ENCODE results near the gene AHDC1. TPM values are rescaled to one million over a fixed set of nuclear protein-coding genes. Genes with fewer than 3 reads are reported as not detected.

AHDC1 gene
- total and polyA plus RNA-seq, 10 of the 15 experiments (the other 5 are each of a cell fraction or from before 2014, with no cell fraction given): 0.21 to 13.0 (median 1.4) TPM

- Histone ChIP-seq H3K9me3 (replicated peaks; ENCODE audit: control insufficient read depth, insufficient read depth, low read length) (no peaks in the 10 kb centered on the region), H2AFZ (ENCODE audit: control insufficient read depth, low read depth, low read length) (no peak overlapping the region), H3K79me2 (ENCODE audit: control insufficient read depth, insufficient read depth, low read length) (no peaks in the 10 kb centered on the region; the same call in 1 of the 2 replicates), H3K27ac (ENCODE audit: control insufficient read depth, insufficient read depth) (no peak overlapping the region), H3K4me3 (no peak overlapping the region), H3K36me3 (ENCODE audit: control insufficient read depth in 2 of 2, insufficient read depth in 2 of 2, low read length in 1 of 2) (no peaks in the 10 kb centered on the region), H3K4me1 (ENCODE audit: control insufficient read depth, insufficient read depth, low read length) (peaks cover 9% of the 10 kb centered on the region), H3K4me2 (ENCODE audit: control insufficient read depth, insufficient read depth) (no peak overlapping the region), H3K27me3 (replicated peaks in 1 of 2; ENCODE audit: control insufficient read depth in 2 of 2, insufficient read depth in 2 of 2, low read length in 1 of 2) (no peaks in the 10 kb centered on the region), H3K9ac (ENCODE audit: control insufficient read depth, insufficient read depth, low read length) (no peak overlapping the region), H4K20me1 (ENCODE audit: control insufficient read depth, insufficient read depth) (no peaks in the 10 kb centered on the region)
- FAIRE-seq (no peak), ATAC-seq (no peak), DNase-seq (ENCODE audit: low read depth, low spot score) (no peak)
- RAD21 ChIA-PET (ENCODE audit: unreplicated experiment): interaction anchor here (0.9 kb wide), 1 partner anchor 102 kb away, joined by 3 read pairs; no protein-coding TSS in a partner anchor
- 79% methylated on average over 4 of the region's 4 CpGs for WGBS (ENCODE audit: insufficient coverage, insufficient replicate concordance, low lambda C conversion rate, missing lambda C conversion rate)
- TF ChIP-seq SMAD5 (IDR thresholded peaks at IDR 0.05; ENCODE audit: low read depth) (no peak), NFYB (IDR thresholded peaks at IDR 0.05; ENCODE audit: insufficient read depth, low read depth, low read length) (no peak), KAT2A (conservative IDR thresholded peaks at IDR 0.05; ENCODE audit: control insufficient read depth, low read depth, low read length) (no peak), BACH1 (IDR thresholded peaks at IDR 0.05; ENCODE audit: borderline replicate concordance) (no peak), IRF5 (IDR thresholded peaks at IDR 0.05; ENCODE audit: borderline replicate concordance) (no peak), PRDM15 (CRISPR knock-in tag; IDR thresholded peaks at IDR 0.05) (no peak), CHD4 (IDR thresholded peaks at IDR 0.05) (no peak), SMARCA5 (IDR thresholded peaks at IDR 0.05) (no peak), HDAC6 (IDR thresholded peaks at IDR 0.05; ENCODE audit: unreplicated experiment) (no peak), TCF3 (IDR thresholded peaks at IDR 0.05; ENCODE audit: borderline replicate concordance, insufficient read depth, low read depth, low read length) (no peak), IRF4 (IDR thresholded peaks at IDR 0.05; ENCODE audit: low read depth, low read length) (no peak), POLR2AphosphoS2 (IDR thresholded peaks at IDR 0.05; ENCODE audit: low read depth, low read length) (no peak), HDGF (IDR thresholded peaks at IDR 0.05) (no peak), SUPT20H (IDR thresholded peaks at IDR 0.05; ENCODE audit: borderline replicate concordance, control insufficient read depth, low read depth, low read length) (no peak), NR2C1 (IDR thresholded peaks at IDR 0.05) (no peak)
- TF ChIP-seq, protein P1, sequence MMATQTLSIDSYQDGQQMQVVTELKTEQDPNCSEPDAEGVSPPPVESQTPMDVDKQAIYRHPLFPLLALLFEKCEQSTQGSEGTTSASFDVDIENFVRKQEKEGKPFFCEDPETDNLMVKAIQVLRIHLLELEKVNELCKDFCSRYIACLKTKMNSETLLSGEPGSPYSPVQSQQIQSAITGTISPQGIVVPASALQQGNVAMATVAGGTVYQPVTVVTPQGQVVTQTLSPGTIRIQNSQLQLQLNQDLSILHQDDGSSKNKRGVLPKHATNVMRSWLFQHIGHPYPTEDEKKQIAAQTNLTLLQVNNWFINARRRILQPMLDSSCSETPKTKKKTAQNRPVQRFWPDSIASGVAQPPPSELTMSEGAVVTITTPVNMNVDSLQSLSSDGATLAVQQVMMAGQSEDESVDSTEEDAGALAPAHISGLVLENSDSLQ (IDR thresholded peaks at IDR 0.05): no peak
- TF ChIP-seq, protein P2, sequence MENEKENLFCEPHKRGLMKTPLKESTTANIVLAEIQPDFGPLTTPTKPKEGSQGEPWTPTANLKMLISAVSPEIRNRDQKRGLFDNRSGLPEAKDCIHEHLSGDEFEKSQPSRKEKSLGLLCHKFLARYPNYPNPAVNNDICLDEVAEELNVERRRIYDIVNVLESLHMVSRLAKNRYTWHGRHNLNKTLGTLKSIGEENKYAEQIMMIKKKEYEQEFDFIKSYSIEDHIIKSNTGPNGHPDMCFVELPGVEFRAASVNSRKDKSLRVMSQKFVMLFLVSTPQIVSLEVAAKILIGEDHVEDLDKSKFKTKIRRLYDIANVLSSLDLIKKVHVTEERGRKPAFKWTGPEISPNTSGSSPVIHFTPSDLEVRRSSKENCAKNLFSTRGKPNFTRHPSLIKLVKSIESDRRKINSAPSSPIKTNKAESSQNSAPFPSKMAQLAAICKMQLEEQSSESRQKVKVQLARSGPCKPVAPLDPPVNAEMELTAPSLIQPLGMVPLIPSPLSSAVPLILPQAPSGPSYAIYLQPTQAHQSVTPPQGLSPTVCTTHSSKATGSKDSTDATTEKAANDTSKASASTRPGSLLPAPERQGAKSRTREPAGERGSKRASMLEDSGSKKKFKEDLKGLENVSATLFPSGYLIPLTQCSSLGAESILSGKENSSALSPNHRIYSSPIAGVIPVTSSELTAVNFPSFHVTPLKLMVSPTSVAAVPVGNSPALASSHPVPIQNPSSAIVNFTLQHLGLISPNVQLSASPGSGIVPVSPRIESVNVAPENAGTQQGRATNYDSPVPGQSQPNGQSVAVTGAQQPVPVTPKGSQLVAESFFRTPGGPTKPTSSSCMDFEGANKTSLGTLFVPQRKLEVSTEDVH (IDR thresholded peaks at IDR 0.05; ENCODE audit: low read depth, partially characterized antibody): no peak
- POLR2A ChIA-PET: interaction anchor here (0.6 to 1.7 kb wide), 2 partner anchors 30 to 102 kb away, joined by 3 to 5 read pairs; partner anchors contain the start of gene WASF2
- CTCF ChIA-PET: no interaction called here
- SMC1A ChIA-PET (ENCODE audit: uncharacterized antibody, unreplicated experiment): interaction anchor here (0.7 kb wide), 1 partner anchor 30 kb away, joined by 3 read pairs; the partner anchor contains the start of gene WASF2
- intact Hi-C loops (cut with micrococcal nuclease; ENCODE audit: unreplicated experiment) (no loop called here), in situ Hi-C loops (cut with MboI) (no loop called here)
- no TSS peak for BruUV-seq (replicated peaks)
These were observed 83.3 kb downstream of the AHDC1 start for GRCh38 chr1:27520651-27521050.
